ENCODE data around the gene PSTPIP2. TPM values are rescaled to one million over a fixed set of nuclear protein-coding genes. Genes with fewer than 3 reads are reported as not detected.

The PSTPIP2 gene
- total RNA-seq, 1 donor from 2014 or later, result 6.1 TPM

- TF ChIP-seq CTCF (IDR thresholded peaks at IDR 0.05; ENCODE audit: unreplicated experiment), result no peak
- Mint-ChIP-seq H3K4me3 (ENCODE audit: low read depth) (no peak overlapping the region), H3K27ac (no peak overlapping the region), H3K4me1 (ENCODE audit: low read depth) (no peaks in the 10 kb centered on the region), H3K36me3 (ENCODE audit: insufficient read depth) (no peaks in the 10 kb centered on the region), H3K27me3 (peaks cover 26% of the 10 kb centered on the region), H3K9me3 (ENCODE audit: low read depth) (no peaks in the 10 kb centered on the region)
- DNase-seq (ENCODE audit: low spot score, unreplicated experiment), result no peak
These were observed 40.3 kb downstream of the PSTPIP2 start for GRCh38 chr18:46031741-46032140.

- Mint-ChIP-seq H3K4me1 (ENCODE audit: low read depth) (no peaks in the 10 kb centered on the region), H3K4me3 (ENCODE audit: low read depth) (peak overlapping the region; percentile 75), H3K36me3 (ENCODE audit: insufficient read depth) (no peaks in the 10 kb centered on the region), H3K9me3 (ENCODE audit: low read depth) (no peaks in the 10 kb centered on the region), H3K27ac (no peak overlapping the region), H3K27me3 (peaks cover 28% of the 10 kb centered on the region)
- no peak for DNase-seq (ENCODE audit: low spot score, unreplicated experiment)
- no peak for TF ChIP-seq CTCF (IDR thresholded peaks at IDR 0.05; ENCODE audit: unreplicated experiment)
These were observed 43.5 kb downstream of the PSTPIP2 start for GRCh38 chr18:46028536-46028891.

GRCh38 chr18:46019936-46020335, 52.1 kb downstream of the PSTPIP2 start:
- Mint-ChIP-seq H3K36me3 (ENCODE audit: insufficient read depth) (no peaks in the 10 kb centered on the region), H3K4me1 (ENCODE audit: low read depth) (no peaks in the 10 kb centered on the region), H3K27ac (no peak overlapping the region), H3K4me3 (ENCODE audit: low read depth) (no peak overlapping the region), H3K9me3 (ENCODE audit: low read depth) (no peaks in the 10 kb centered on the region), H3K27me3 (no peaks in the 10 kb centered on the region)
- DNase-seq (ENCODE audit: low spot score, unreplicated experiment), result no peak
- no peak for TF ChIP-seq CTCF (IDR thresholded peaks at IDR 0.05; ENCODE audit: unreplicated experiment)

GRCh38 chr18:46013484-46014189, 58.4 kb downstream of the PSTPIP2 start:
- Mint-ChIP-seq H3K4me1 (ENCODE audit: low read depth) (no peaks in the 10 kb centered on the region), H3K9me3 (ENCODE audit: low read depth) (no peaks in the 10 kb centered on the region), H3K27ac (no peak overlapping the region), H3K4me3 (ENCODE audit: low read depth) (no peak overlapping the region), H3K27me3 (no peaks in the 10 kb centered on the region), H3K36me3 (ENCODE audit: insufficient read depth) (no peaks in the 10 kb centered on the region)
- no peak for TF ChIP-seq CTCF (IDR thresholded peaks at IDR 0.05; ENCODE audit: unreplicated experiment)
- no peak for DNase-seq (ENCODE audit: low spot score, unreplicated experiment)

- no peaks in the 10 kb centered on the region for H3K27me3 Mint-ChIP-seq
- no peaks in the 10 kb centered on the region for H3K4me1 Mint-ChIP-seq (ENCODE audit: low read depth)
- no peak for DNase-seq (ENCODE audit: low spot score, unreplicated experiment)
- TF ChIP-seq CTCF (IDR thresholded peaks at IDR 0.05; ENCODE audit: unreplicated experiment), result no peak
- no peak overlapping the region for H3K27ac Mint-ChIP-seq
- H3K4me3 Mint-ChIP-seq (ENCODE audit: low read depth), result no peak overlapping the region
- H3K36me3 Mint-ChIP-seq (ENCODE audit: insufficient read depth), result no peaks in the 10 kb centered on the region
- H3K9me3 Mint-ChIP-seq (ENCODE audit: low read depth), result no peaks in the 10 kb centered on the region
These were observed 61.4 kb downstream of the PSTPIP2 start for GRCh38 chr18:46010676-46011075.
